Mesendoderm (in vitro differentiated cells): Measurements from ENCODE around the gene TP53I3.
A peak's percentile ranks its signal among the peaks of the same experiment; 100 is the strongest.
"Not testable (repeated sequence)": the region's sequence is repeated elsewhere in the genome, so short reads cannot be mapped to it uniquely, and the experiment has no call there.

Source experiments
- DNase-seq: peaks from one replicate; pipeline ENCODE4 v3.0.0; 2013
- H2AK5ac ChIP-seq: 2 replicates; pipeline ENCODE4 v1.6.1; 2013; ENCODE audit warnings: low read length, inconsistent platforms
- H2BK120ac ChIP-seq: 2 replicates; pipeline ENCODE4 v1.6.1; 2013; ENCODE audit warnings: low read depth, mild to moderate bottlenecking, low read length, moderate library complexity, mixed read lengths
- H2BK15ac ChIP-seq: replicated peaks from 2 replicates; pipeline ENCODE4 v1.6.1; 2013; ENCODE audit warnings: low read depth, mild to moderate bottlenecking, moderate library complexity
- H2BK5ac ChIP-seq: 2 replicates; pipeline ENCODE4 v1.6.1; 2013; ENCODE audit warnings: low read length, inconsistent platforms
- H3K18ac ChIP-seq: 2 replicates; pipeline ENCODE4 v1.6.1; 2013; ENCODE audit warnings: mild to moderate bottlenecking, low read length, mixed read lengths
- H3K23ac ChIP-seq: one replicate; pipeline ENCODE4 v1.6.1; 2013; ENCODE audit warnings: low read length
- H3K27ac ChIP-seq: 2 replicates; pipeline ENCODE4 v1.5.1; 2013; ENCODE audit warnings: low read depth, mild to moderate bottlenecking, inconsistent platforms, low read length, moderate library complexity
- H3K27me3 ChIP-seq: 2 replicates; pipeline ENCODE4 v1.6.1; 2013; ENCODE audit warnings: low read length, control low read depth, mild to moderate bottlenecking, inconsistent platforms; ENCODE audit not compliant: insufficient read depth, poor library complexity
- H3K36me3 ChIP-seq: 2 replicates; pipeline ENCODE4 v1.6.1; 2013; ENCODE audit warnings: low read length, inconsistent platforms; ENCODE audit not compliant: control insufficient read depth, insufficient read depth
- H3K4ac ChIP-seq: one replicate; pipeline ENCODE4 v1.6.1; 2013; ENCODE audit warnings: low read depth, mild to moderate bottlenecking, low read length, moderate library complexity
- H3K4me1 ChIP-seq: 2 replicates; pipeline ENCODE4 v1.6.1; 2013; ENCODE audit warnings: low read depth, low read length, inconsistent platforms; ENCODE audit not compliant: control insufficient read depth
- H3K4me2 ChIP-seq: 2 replicates; pipeline ENCODE4 v1.6.1; 2013; ENCODE audit warnings: low read length
- H3K4me3 ChIP-seq: 2 replicates; pipeline ENCODE4 v1.5.1; 2013; ENCODE audit warnings: mild to moderate bottlenecking, low read length
- H3K56ac ChIP-seq: one replicate; pipeline ENCODE4 v1.6.1; 2013; ENCODE audit warnings: low read length
- H3K79me1 ChIP-seq: 2 replicates; pipeline ENCODE4 v1.6.1; 2013; ENCODE audit warnings: low read length, inconsistent platforms
- H3K79me2 ChIP-seq: 2 replicates; pipeline ENCODE4 v1.6.1; 2013; ENCODE audit warnings: mild to moderate bottlenecking, low read length; ENCODE audit not compliant: control insufficient read depth, insufficient read depth
- H3K9ac ChIP-seq: 2 replicates; pipeline ENCODE4 v1.6.1; 2013; ENCODE audit warnings: low read length, inconsistent platforms
- H4K5ac ChIP-seq: one replicate; pipeline ENCODE4 v1.6.1; 2013; ENCODE audit warnings: low read length
- H4K8ac ChIP-seq: one replicate; pipeline ENCODE4 v1.6.1; 2013; ENCODE audit warnings: low read depth, mild to moderate bottlenecking, control low read depth, low read length, moderate library complexity
- WGBS: extraction: QIAGEN DNeasy Blood & Tissue Kit; methylation state at CpG from one replicate; pipeline ENCODE4 v1.1.7; 2013; ENCODE audit warnings: low lambda C conversion rate, missing lambda C conversion rate; ENCODE audit not compliant: insufficient coverage; ENCODE audit errors: extremely low coverage; 5-methylcytosine and 5-hydroxymethylcytosine counted together

TP53I3 gene

GRCh38 chr2:24046599-24046929, 38.1 kb downstream of the TP53I3 start:
- Histone ChIP-seq H4K8ac (no peak overlapping the region), H2AK5ac (no peak overlapping the region), H2BK15ac (no peak overlapping the region), H3K27ac (no peak overlapping the region), H3K79me1 (peaks cover 2% of the 10 kb centered on the region), H2BK5ac (no peak overlapping the region), H3K4me3 (peak overlapping the region; percentile 86), H4K5ac (no peak overlapping the region), H3K27me3 (no peaks in the 10 kb centered on the region), H3K4ac (no peak overlapping the region), H3K36me3 (no peaks in the 10 kb centered on the region), H3K9ac (peak overlapping the region; percentile 89), H3K4me1 (no peaks in the 10 kb centered on the region), H3K4me2 (peak overlapping the region; percentile 83), H3K79me2 (peaks cover 2% of the 10 kb centered on the region), H3K18ac (no peak overlapping the region), H3K23ac (no peak overlapping the region), H3K56ac (no peak overlapping the region), H2BK120ac (no peak overlapping the region)
- no CpG with 5 or more reads among the region's 2 CpGs for WGBS
- no peak for DNase-seq

GRCh38 chr2:24045511-24046508, 38.8 kb downstream of the TP53I3 start:
- WGBS: no CpG with 5 or more reads among the region's 11 CpGs
- no peak overlapping the region for H2BK15ac ChIP-seq
- H3K4me1 ChIP-seq: no peaks in the 10 kb centered on the region
- no peak overlapping the region for H4K8ac ChIP-seq
- no peaks in the 10 kb centered on the region for H3K36me3 ChIP-seq
- DNase-seq: no peak
- H3K27ac ChIP-seq: no peak overlapping the region
- peaks cover 2% of the 10 kb centered on the region for H3K79me2 ChIP-seq
- no peak overlapping the region for H2BK5ac ChIP-seq
- no peak overlapping the region for H3K18ac ChIP-seq
- H3K23ac ChIP-seq: no peak overlapping the region
- H3K4me2 ChIP-seq: no peak overlapping the region
- no peaks in the 10 kb centered on the region for H3K27me3 ChIP-seq
- no peak overlapping the region for H2AK5ac ChIP-seq
- H3K9ac ChIP-seq: peak overlapping the region; percentile 13
- no peak overlapping the region for H4K5ac ChIP-seq
- H3K4ac ChIP-seq: no peak overlapping the region
- H3K56ac ChIP-seq: no peak overlapping the region
- H3K79me1 ChIP-seq: peaks cover 2% of the 10 kb centered on the region
- H2BK120ac ChIP-seq: no peak overlapping the region
- H3K4me3 ChIP-seq: no peak overlapping the region

- H4K5ac ChIP-seq, H3K79me1 ChIP-seq, H3K23ac ChIP-seq, H3K9ac ChIP-seq, H2BK5ac ChIP-seq, H3K27ac ChIP-seq, H3K56ac ChIP-seq, H3K36me3 ChIP-seq, H3K4me2 ChIP-seq, H4K8ac ChIP-seq, H2BK15ac ChIP-seq, H3K4me1 ChIP-seq, H3K18ac ChIP-seq, H2BK120ac ChIP-seq, DNase-seq, H2AK5ac ChIP-seq, H3K4me3 ChIP-seq, H3K4ac ChIP-seq, H3K79me2 ChIP-seq, H3K27me3 ChIP-seq: not testable (repeated sequence)
- WGBS: no CpG with 5 or more reads among the region's 6 CpGs
Observed at GRCh38 chr2:24043133-24043532, 41.5 kb downstream of the TP53I3 start.

GRCh38 chr2:24040511-24040910, 44.1 kb downstream of the TP53I3 start:
- no peaks in the 10 kb centered on the region for H3K4me1 ChIP-seq
- H3K36me3 ChIP-seq: peaks cover 8% of the 10 kb centered on the region
- no peak overlapping the region for H3K27ac ChIP-seq
- no peak overlapping the region for H2AK5ac ChIP-seq
- DNase-seq: no peak
- H4K5ac ChIP-seq: no peak overlapping the region
- H3K9ac ChIP-seq: no peak overlapping the region
- no peak overlapping the region for H2BK120ac ChIP-seq
- H4K8ac ChIP-seq: no peak overlapping the region
- WGBS: no CpG with 5 or more reads among the region's 4 CpGs
- no peak overlapping the region for H2BK5ac ChIP-seq
- no peak overlapping the region for H3K4ac ChIP-seq
- H3K79me2 ChIP-seq: no peaks in the 10 kb centered on the region
- H3K18ac ChIP-seq: no peak overlapping the region
- peaks cover 3% of the 10 kb centered on the region for H3K79me1 ChIP-seq
- no peak overlapping the region for H2BK15ac ChIP-seq
- no peaks in the 10 kb centered on the region for H3K27me3 ChIP-seq
- no peak overlapping the region for H3K23ac ChIP-seq
- no peak overlapping the region for H3K4me2 ChIP-seq
- H3K56ac ChIP-seq: no peak overlapping the region
- H3K4me3 ChIP-seq: no peak overlapping the region

GRCh38 chr2:24038786-24039499, 45.7 kb downstream of the TP53I3 start:
- no CpG with 5 or more reads among the region's 9 CpGs for WGBS
- Histone ChIP-seq H3K23ac (no peak overlapping the region), H2BK120ac (no peak overlapping the region), H3K27me3 (no peaks in the 10 kb centered on the region), H3K36me3 (peaks cover 8% of the 10 kb centered on the region), H2AK5ac (no peak overlapping the region), H3K4me1 (no peaks in the 10 kb centered on the region), H3K79me2 (no peaks in the 10 kb centered on the region), H3K79me1 (peaks cover 3% of the 10 kb centered on the region), H3K18ac (no peak overlapping the region), H4K8ac (no peak overlapping the region), H3K9ac (no peak overlapping the region), H3K4ac (no peak overlapping the region), H3K4me2 (no peak overlapping the region), H3K4me3 (no peak overlapping the region), H3K56ac (no peak overlapping the region), H4K5ac (no peak overlapping the region), H2BK15ac (no peak overlapping the region), H3K27ac (no peak overlapping the region), H2BK5ac (no peak overlapping the region)
- no peak for DNase-seq
